ENCODE measurements around the gene B2M. TPM values are rescaled to one million over a fixed set of nuclear protein-coding genes. Genes with fewer than 3 reads are reported as not detected.
"Not testable (repeated sequence)": the region's sequence is repeated elsewhere in the genome, so short reads cannot be mapped to it uniquely, and the experiment has no call there.

B2M gene
- total RNA-seq, 1 donor from 2014 or later: 1,733 TPM

GRCh38 chr15:44698641-44699040 is 12.7 kb upstream of the B2M start:
- DNase-seq (ENCODE audit: low read depth in 2 of 2): no peak

- DNase-seq (ENCODE audit: low read depth in 2 of 2): not testable (repeated sequence)
Measured at GRCh38 chr15:44700676-44701075, 10.6 kb upstream of the B2M start.

DNA sequence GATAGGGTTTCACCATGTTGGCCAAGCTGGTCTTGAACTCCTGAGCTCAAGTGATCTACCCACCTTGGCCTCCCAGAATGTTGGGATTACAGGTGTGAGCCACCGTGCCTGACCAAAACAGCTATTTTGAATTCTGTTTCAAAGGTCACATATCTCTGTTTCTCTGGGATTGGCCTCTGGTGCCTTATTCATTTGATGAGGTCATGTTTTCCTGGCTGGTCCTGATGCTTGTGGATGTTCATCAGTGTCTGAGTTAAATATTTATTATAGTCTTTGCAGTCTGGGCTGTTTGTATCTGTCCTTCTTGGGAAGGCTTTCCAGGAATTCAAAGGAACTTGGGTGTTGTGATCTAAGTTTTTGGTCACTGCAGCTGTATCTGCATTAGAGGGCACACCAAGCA is 5.3 kb upstream of the B2M start:
- DNase-seq (ENCODE audit: low read depth in 2 of 2): no peak

GRCh38 chr15:44706401-44706800 is 4.9 kb upstream of the B2M start:
- no peak for DNase-seq (ENCODE audit: low read depth in 2 of 2)

DNA sequence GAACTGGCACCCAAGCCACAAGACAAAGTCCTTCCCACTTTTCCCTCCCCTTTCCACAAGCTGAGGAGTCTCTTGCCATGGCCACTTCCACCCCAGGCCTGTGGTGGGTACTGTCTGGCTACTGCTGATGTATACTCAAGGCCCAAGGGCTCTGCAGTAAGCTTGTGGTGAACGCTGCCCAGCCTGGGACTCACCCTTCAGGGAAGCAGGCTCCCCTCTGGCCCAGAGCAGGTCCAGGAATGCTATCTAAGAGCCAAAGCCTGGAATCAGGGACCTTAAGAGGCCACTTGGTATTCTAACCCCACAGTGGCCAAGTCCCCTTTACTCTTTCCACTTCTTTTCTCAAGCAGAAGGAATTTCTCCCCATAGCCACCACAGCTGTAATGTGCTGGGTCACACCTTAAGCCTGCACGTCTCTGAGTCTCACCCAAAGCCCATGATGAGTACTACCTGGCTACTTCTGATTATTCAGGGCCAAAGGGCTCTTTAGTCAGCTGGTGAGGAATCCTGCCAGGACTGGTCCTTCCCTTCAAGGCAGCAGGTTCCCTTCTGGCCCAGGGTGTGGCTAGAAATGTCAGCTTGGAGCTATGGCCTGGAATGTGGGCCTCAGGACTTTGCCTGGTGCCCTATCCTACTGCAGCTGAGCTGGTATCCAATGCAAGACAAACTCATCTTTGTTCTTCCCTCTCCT is 4.2 kb upstream of the B2M start:
- DNase-seq (ENCODE audit: low read depth in 2 of 2): no peak

DNA sequence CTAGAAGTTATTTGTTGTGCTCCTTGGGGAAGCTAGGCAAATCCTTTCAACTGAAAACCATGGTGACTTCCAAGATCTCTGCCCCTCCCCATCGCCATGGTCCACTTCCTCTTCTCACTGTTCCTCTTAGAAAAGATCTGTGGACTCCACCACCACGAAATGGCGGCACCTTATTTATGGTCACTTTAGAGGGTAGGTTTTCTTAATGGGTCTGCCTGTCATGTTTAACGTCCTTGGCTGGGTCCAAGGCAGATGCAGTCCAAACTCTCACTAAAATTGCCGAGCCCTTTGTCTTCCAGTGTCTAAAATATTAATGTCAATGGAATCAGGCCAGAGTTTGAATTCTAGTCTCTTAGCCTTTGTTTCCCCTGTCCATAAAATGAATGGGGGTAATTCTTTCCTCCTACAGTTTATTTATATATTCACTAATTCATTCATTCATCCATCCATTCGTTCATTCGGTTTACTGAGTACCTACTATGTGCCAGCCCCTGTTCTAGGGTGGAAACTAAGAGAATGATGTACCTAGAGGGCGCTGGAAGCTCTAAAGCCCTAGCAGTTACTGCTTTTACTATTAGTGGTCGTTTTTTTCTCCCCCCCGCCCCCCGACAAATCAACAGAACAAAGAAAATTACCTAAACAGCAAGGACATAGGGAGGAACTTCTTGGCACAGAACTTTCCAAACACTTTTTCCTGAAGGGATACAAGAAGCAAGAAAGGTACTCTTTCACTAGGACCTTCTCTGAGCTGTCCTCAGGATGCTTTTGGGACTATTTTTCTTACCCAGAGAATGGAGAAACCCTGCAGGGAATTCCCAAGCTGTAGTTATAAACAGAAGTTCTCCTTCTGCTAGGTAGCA is 851 bp upstream of the B2M start:
- peak in 1 of 2 donors; percentile 64 for DNase-seq (ENCODE audit: low read depth in 2 of 2)

DNA sequence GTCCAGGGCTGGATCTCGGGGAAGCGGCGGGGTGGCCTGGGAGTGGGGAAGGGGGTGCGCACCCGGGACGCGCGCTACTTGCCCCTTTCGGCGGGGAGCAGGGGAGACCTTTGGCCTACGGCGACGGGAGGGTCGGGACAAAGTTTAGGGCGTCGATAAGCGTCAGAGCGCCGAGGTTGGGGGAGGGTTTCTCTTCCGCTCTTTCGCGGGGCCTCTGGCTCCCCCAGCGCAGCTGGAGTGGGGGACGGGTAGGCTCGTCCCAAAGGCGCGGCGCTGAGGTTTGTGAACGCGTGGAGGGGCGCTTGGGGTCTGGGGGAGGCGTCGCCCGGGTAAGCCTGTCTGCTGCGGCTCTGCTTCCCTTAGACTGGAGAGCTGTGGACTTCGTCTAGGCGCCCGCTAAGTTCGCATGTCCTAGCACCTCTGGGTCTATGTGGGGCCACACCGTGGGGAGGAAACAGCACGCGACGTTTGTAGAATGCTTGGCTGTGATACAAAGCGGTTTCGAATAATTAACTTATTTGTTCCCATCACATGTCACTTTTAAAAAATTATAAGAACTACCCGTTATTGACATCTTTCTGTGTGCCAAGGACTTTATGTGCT is 527 bp downstream of the B2M start:
- DNase-seq (ENCODE audit: low read depth in 2 of 2): peak in 1 of 2 donors; percentile 47

DNA sequence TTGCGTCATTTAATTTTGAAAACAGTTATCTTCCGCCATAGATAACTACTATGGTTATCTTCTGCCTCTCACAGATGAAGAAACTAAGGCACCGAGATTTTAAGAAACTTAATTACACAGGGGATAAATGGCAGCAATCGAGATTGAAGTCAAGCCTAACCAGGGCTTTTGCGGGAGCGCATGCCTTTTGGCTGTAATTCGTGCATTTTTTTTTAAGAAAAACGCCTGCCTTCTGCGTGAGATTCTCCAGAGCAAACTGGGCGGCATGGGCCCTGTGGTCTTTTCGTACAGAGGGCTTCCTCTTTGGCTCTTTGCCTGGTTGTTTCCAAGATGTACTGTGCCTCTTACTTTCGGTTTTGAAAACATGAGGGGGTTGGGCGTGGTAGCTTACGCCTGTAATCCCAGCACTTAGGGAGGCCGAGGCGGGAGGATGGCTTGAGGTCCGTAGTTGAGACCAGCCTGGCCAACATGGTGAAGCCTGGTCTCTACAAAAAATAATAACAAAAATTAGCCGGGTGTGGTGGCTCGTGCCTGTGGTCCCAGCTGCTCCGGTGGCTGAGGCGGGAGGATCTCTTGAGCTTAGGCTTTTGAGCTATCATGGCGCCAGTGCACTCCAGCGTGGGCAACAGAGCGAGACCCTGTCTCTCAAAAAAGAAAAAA is 1.2 kb downstream of the B2M start:
- DNase-seq (ENCODE audit: low read depth in 2 of 2): peak in 1 of 2 donors; percentile 83

DNA sequence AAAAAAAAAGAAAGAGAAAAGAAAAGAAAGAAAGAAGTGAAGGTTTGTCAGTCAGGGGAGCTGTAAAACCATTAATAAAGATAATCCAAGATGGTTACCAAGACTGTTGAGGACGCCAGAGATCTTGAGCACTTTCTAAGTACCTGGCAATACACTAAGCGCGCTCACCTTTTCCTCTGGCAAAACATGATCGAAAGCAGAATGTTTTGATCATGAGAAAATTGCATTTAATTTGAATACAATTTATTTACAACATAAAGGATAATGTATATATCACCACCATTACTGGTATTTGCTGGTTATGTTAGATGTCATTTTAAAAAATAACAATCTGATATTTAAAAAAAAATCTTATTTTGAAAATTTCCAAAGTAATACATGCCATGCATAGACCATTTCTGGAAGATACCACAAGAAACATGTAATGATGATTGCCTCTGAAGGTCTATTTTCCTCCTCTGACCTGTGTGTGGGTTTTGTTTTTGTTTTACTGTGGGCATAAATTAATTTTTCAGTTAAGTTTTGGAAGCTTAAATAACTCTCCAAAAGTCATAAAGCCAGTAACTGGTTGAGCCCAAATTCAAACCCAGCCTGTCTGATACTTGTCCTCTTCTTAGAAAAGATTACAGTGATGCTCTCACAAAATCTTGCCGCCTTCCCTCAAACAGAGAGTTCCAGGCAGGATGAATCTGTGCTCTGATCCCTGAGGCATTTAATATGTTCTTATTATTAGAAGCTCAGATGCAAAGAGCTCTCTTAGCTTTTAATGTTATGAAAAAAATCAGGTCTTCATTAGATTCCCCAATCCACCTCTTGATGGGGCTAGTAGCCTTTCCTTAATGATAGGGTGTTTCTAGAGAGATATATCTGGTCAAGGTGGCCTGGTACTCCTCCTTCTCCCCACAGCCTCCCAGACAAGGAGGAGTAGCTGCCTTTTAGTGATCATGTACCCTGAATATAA is 2.0 kb downstream of the B2M start:
- DNase-seq (ENCODE audit: low read depth in 2 of 2): peak in 1 of 2 donors; percentile 46

GRCh38 chr15:44715142-44715796 is 4.0 kb downstream of the B2M start:
- no peak for DNase-seq (ENCODE audit: low read depth in 2 of 2)

DNA sequence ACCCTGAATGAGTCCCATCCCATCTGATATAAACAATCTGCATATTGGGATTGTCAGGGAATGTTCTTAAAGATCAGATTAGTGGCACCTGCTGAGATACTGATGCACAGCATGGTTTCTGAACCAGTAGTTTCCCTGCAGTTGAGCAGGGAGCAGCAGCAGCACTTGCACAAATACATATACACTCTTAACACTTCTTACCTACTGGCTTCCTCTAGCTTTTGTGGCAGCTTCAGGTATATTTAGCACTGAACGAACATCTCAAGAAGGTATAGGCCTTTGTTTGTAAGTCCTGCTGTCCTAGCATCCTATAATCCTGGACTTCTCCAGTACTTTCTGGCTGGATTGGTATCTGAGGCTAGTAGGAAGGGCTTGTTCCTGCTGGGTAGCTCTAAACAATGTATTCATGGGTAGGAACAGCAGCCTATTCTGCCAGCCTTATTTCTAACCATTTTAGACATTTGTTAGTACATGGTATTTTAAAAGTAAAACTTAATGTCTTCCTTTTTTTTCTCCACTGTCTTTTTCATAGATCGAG is 4.5 kb downstream of the B2M start:
- DNase-seq (ENCODE audit: low read depth in 2 of 2): no peak

DNA sequence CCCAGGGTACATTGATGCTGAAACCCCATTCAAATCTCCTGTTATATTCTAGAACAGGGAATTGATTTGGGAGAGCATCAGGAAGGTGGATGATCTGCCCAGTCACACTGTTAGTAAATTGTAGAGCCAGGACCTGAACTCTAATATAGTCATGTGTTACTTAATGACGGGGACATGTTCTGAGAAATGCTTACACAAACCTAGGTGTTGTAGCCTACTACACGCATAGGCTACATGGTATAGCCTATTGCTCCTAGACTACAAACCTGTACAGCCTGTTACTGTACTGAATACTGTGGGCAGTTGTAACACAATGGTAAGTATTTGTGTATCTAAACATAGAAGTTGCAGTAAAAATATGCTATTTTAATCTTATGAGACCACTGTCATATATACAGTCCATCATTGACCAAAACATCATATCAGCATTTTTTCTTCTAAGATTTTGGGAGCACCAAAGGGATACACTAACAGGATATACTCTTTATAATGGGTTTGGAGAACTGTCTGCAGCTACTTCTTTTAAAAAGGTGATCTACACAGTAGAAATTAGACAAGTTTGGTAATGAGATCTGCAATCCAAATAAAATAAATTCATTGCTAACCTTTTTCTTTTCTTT is 5.8 kb downstream of the B2M start:
- DNase-seq (ENCODE audit: low read depth in 2 of 2): no peak

DNA sequence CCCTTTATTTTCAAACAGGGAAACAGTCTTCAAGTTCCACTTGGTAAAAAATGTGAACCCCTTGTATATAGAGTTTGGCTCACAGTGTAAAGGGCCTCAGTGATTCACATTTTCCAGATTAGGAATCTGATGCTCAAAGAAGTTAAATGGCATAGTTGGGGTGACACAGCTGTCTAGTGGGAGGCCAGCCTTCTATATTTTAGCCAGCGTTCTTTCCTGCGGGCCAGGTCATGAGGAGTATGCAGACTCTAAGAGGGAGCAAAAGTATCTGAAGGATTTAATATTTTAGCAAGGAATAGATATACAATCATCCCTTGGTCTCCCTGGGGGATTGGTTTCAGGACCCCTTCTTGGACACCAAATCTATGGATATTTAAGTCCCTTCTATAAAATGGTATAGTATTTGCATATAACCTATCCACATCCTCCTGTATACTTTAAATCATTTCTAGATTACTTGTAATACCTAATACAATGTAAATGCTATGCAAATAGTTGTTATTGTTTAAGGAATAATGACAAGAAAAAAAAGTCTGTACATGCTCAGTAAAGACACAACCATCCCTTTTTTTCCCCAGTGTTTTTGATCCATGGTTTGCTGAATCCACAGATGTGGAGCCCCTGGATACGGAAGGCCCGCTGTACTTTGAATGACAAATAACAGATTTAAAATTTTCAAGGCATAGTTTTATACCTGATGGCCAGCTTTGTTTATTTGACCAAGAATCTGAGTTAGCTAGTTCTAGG is 7.0 kb downstream of the B2M start:
- no peak for DNase-seq (ENCODE audit: low read depth in 2 of 2)

GRCh38 chr15:44718927-44719292 is 7.6 kb downstream of the B2M start:
- no peak for DNase-seq (ENCODE audit: low read depth in 2 of 2)

DNA sequence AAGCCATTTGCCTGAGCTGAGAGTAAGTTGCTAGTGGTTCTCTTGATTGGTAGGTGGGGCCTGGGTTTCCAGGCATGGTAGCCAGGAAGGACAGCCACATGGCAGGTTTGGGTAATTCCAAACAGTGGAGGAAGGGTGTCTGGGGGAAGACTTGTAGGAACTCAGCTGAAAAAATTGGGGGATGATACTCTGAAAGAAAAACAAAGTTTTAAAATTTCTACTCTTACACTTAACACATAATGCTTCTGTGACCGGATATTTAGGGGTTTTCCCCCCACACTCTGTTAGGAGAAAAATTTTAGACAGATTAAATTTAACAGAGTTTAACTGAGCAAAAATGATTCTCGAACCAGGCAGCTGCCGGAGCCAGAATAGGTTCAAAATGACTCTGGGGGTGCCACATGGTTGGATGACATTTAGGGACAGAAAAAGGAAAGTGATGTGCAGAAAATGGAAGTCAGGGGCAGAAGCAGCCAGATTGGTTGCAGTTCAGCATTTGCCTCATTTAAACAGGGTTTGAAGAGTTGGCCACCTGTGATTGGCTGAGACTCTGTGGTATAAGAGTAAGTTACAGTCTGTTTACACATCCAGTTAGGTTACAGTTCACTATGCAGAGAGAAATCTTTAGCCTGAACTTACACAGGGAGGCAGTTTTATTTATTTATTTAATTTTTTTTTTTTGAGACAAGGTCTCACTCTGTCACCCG is 8.1 kb downstream of the B2M start:
- DNase-seq (ENCODE audit: low read depth in 2 of 2): peak in 1 of 2 donors; percentile 42

DNA sequence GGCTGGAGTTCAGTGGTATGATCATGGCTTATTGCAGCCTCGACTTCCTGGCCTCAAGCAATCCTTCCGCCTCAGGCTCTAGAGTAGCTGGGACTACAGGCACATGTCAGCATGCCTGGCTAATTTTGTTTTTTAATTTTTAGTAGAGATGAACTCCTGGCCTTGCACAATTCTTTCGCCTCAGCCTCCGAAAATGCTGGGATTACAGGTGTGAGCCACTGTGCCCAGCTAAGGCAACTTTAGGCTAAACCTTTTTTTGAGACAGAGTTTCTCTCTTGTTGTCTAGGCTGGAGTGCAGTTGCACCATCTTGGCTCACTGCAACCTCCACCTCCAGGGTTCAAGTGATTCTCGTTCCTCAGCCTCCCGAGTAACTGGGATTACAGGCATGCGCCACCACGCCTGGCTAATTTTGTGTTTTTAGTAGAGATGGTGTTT is 8.7 kb downstream of the B2M start:
- not testable (repeated sequence) for DNase-seq (ENCODE audit: low read depth in 2 of 2)

- DNase-seq (ENCODE audit: low read depth in 2 of 2): no peak
Measured at GRCh38 chr15:44720460-44721176, 9.3 kb downstream of the B2M start.
